ENCODE results near the gene NCAPG2.

GRCh38 chr7:158683541-158683940 lies 21.1 kb downstream of the NCAPG2 start:
- TF ChIP-seq CTCF (optimal IDR thresholded peaks at IDR 0.05 in 1 of 3, IDR thresholded peaks at IDR 0.05 in 1 of 3, conservative IDR thresholded peaks at IDR 0.05 in 1 of 3; ENCODE audit: extremely low read depth in 1 of 3, insufficient read depth in 2 of 3, low read length in 3 of 3), result no peak
- TF ChIP-seq EZH2 (IDR thresholded peaks at IDR 0.05; ENCODE audit: low read length), result no peak

All from keratinocyte (primary cell).